ENCODE measurements around the gene KIF27. TPM values are rescaled to one million over a fixed set of nuclear protein-coding genes. Genes with fewer than 3 reads are reported as not detected.

KIF27 gene, protein sequence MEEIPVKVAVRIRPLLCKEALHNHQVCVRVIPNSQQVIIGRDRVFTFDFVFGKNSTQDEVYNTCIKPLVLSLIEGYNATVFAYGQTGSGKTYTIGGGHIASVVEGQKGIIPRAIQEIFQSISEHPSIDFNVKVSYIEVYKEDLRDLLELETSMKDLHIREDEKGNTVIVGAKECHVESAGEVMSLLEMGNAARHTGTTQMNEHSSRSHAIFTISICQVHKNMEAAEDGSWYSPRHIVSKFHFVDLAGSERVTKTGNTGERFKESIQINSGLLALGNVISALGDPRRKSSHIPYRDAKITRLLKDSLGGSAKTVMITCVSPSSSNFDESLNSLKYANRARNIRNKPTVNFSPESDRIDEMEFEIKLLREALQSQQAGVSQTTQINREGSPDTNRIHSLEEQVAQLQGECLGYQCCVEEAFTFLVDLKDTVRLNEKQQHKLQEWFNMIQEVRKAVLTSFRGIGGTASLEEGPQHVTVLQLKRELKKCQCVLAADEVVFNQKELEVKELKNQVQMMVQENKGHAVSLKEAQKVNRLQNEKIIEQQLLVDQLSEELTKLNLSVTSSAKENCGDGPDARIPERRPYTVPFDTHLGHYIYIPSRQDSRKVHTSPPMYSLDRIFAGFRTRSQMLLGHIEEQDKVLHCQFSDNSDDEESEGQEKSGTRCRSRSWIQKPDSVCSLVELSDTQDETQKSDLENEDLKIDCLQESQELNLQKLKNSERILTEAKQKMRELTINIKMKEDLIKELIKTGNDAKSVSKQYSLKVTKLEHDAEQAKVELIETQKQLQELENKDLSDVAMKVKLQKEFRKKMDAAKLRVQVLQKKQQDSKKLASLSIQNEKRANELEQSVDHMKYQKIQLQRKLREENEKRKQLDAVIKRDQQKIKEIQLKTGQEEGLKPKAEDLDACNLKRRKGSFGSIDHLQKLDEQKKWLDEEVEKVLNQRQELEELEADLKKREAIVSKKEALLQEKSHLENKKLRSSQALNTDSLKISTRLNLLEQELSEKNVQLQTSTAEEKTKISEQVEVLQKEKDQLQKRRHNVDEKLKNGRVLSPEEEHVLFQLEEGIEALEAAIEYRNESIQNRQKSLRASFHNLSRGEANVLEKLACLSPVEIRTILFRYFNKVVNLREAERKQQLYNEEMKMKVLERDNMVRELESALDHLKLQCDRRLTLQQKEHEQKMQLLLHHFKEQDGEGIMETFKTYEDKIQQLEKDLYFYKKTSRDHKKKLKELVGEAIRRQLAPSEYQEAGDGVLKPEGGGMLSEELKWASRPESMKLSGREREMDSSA (N-terminal part only)
- total RNA-seq, result 1.1 and 1.4 TPM in 2 replicates

GRCh38 chr9:83920927-83921707 is at the start of gene KIF27:
TSS of gene KIF27 (minus strand) at chr9:83921432. CDS start at chr9:83915591, 5,841 bp downstream.

DNA sequence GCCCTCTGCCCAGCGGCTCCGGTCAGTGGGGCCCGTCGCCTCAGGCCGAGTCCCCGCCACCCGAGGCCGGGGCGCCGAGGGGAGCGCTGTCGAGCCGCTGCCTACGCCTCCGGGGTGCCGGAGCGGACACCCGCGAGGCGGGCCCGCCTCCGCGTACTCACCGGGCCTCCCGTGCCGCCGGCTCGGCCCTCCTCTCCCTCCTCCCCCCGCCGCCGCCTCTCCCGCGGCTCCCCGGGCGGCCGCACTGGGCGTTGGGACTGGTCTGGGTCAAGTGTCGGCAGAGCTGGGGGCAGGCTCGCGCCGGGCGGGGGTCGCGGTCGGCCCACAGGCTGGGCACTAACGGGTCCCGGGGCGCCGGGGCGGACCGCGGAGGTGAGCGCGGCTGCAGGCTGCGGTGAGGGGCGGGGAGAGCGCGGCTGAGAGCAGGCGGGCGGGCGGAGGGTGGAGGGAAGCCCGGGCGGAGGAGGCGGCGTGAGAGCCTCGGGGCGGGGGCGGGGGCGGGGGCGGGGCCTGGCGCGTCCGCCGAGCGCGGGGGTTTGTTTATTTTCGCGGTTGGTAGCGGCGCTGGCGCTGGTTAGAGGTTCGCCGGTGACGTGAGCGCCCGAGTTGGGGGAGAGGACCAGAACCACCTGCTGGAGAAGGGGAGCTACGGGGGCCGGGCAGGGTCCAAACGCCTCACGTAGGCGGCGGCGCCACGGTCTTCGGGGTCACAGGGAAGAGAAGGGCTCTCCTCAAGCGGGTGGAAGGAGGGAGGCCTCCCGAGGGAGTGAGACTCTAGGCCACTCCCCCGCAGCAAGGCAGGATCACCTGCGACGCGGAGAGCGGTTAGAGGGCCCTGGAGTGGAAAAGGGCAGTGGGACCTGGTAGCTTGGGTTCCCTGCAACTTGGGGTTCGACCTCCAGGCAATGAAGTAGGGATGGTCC is 103.6 kb downstream of the KIF27 start, which contains the start of gene GKAP1:
Gene GKAP1, minus strand, starts transcription at position 414 of the 923 bp plus-strand sequence. CDS start 11,252 bp downstream, outside the sequence.

Other genes starting within 250 kb of the KIF27 start
- gene UBQLN1, start 213.5 kb downstream of the KIF27 start, total RNA-seq, result 105 and 115 TPM in 2 replicates
- gene GKAP1, start 103.7 kb downstream of the KIF27 start, total RNA-seq, result 0.49 and 0.51 TPM in 2 replicates
- 504 and 612 TPM in 2 replicates for gene HNRNPK, start 58.8 kb upstream of the KIF27 start, total RNA-seq
- 1.5 and 7.5 TPM in 2 replicates for gene RMI1, start 59.4 kb upstream of the KIF27 start, total RNA-seq

Data from mesangial cell (primary cell).